ENCODE results near the gene HPD. TPM values are rescaled to one million over a fixed set of nuclear protein-coding genes. Genes with fewer than 3 reads are reported as not detected.

The HPD gene
- total and polyA plus RNA-seq, 2 of the 4 experiments (the other 2 are of a cell fraction): 0.15 to 0.18 TPM

GRCh38 chr12:121831571-121832245 lies 27.0 kb downstream of the HPD start:
- H2BK15ac ChIP-seq (ENCODE audit: low read depth, low read length): no peak overlapping the region
- no peak overlapping the region for H3K14ac ChIP-seq (replicated peaks; ENCODE audit: low read depth, low read length)
- H3K4me1 ChIP-seq (ENCODE audit: control insufficient read depth, insufficient read depth, low read length): no peaks in the 10 kb centered on the region
- no peak overlapping the region for H2AFZ ChIP-seq (replicated peaks; ENCODE audit: low read length, poor library complexity)
- H2BK5ac ChIP-seq (ENCODE audit: low read depth, low read length, poor library complexity, severe bottlenecking): no peak overlapping the region
- no peak overlapping the region for H3K9ac ChIP-seq (ENCODE audit: low read depth, low read length)
- no peak overlapping the region for H4K5ac ChIP-seq (ENCODE audit: low read depth, low read length)
- H4K20me1 ChIP-seq (ENCODE audit: insufficient read depth, low read length): peaks cover 6% of the 10 kb centered on the region; the same call in 1 of the 2 replicates
- dilution Hi-C loops (cut with HindIII; ENCODE audit: low sequenced_read_pairs, unreplicated experiment): no loop called here
- DNase-seq (no peak), ATAC-seq (ENCODE audit: low read depth) (no peak)
- no peak overlapping the region for H3K4ac ChIP-seq (ENCODE audit: low read depth, low read length)
- H4K8ac ChIP-seq (ENCODE audit: low read depth in 2 of 2, low read length in 2 of 2): no peak overlapping the region
- H3K9me1 ChIP-seq (ENCODE audit: insufficient read depth, low read length): no peaks in the 10 kb centered on the region
- H3K27me3 ChIP-seq (ENCODE audit: control insufficient read depth, insufficient read depth, low read length): no peaks in the 10 kb centered on the region
- no peak overlapping the region for H2AK9ac ChIP-seq (replicated peaks; ENCODE audit: low read depth, low read length, poor library complexity)
- TF ChIP-seq FOS (IDR thresholded peaks at IDR 0.05; ENCODE audit: low read depth, low read length) (no peak), RCOR1 (IDR thresholded peaks at IDR 0.05; ENCODE audit: insufficient replicate concordance, low read length) (no peak), POLR2A (IDR thresholded peaks at IDR 0.05; ENCODE audit: low read depth, low read length) (no peak), CEBPB (IDR thresholded peaks at IDR 0.05; ENCODE audit: low read depth, low read length) (no peak), MAFK (IDR thresholded peaks at IDR 0.05; ENCODE audit: low read depth, low read length) (no peak), MXI1 (IDR thresholded peaks at IDR 0.05; ENCODE audit: borderline replicate concordance, low read depth, low read length) (no peak), BHLHE40 (IDR thresholded peaks at IDR 0.05; ENCODE audit: low read depth, low read length) (no peak), NFE2L2 (IDR thresholded peaks at IDR 0.05; ENCODE audit: low read depth, low read length) (no peak), MAZ (IDR thresholded peaks at IDR 0.05; ENCODE audit: borderline replicate concordance, low read depth, low read length) (no peak), RAD21 (IDR thresholded peaks at IDR 0.05; ENCODE audit: low read length) (no peak), USF2 (IDR thresholded peaks at IDR 0.05; ENCODE audit: low read depth, low read length) (no peak), ELK1 (IDR thresholded peaks at IDR 0.05; ENCODE audit: borderline replicate concordance, low read depth, low read length) (no peak), CHD1 (IDR thresholded peaks at IDR 0.05; ENCODE audit: low read depth, low read length) (no peak), CTCF (conservative IDR thresholded peaks at IDR 0.05; ENCODE audit: low read depth, low read length) (no peak), SMC3 (IDR thresholded peaks at IDR 0.05; ENCODE audit: low read depth, low read length) (no peak), RFX5 (IDR thresholded peaks at IDR 0.05; ENCODE audit: low read depth, low read length) (no peak)
- H2AK5ac ChIP-seq (ENCODE audit: low read depth, low read length): no peak overlapping the region
- H3K27ac ChIP-seq (ENCODE audit: insufficient read depth, low read length): no peak overlapping the region
- intact Hi-C loops (cut with micrococcal nuclease): no loop called here
- in situ Hi-C loops (cut with MboI; ENCODE audit: low sequenced_read_pairs): no loop called here
- H3K36me3 ChIP-seq (ENCODE audit: control insufficient read depth, insufficient read depth, low read length): peaks cover 45% of the 10 kb centered on the region
- BruUV-seq (replicated peaks): no TSS peak
- 97% methylated on average over 5 of the region's 19 CpGs; no CpG with 5 or more reads in 1 of the 2 experiments for WGBS, 2 experiments (ENCODE audit: extremely low coverage in 2 of 2, insufficient read length in 1 of 2)
- no peak overlapping the region for H4K91ac ChIP-seq (ENCODE audit: insufficient read depth, low read depth, low read length)
- no peak overlapping the region for H3K4me2 ChIP-seq (ENCODE audit: low read depth, low read length)
- H3K4me3 ChIP-seq (ENCODE audit: insufficient read depth, low read depth, low read length): no peak overlapping the region
- no peak overlapping the region for H3K56ac ChIP-seq (ENCODE audit: extremely low read depth, insufficient read depth, low read length)
- POLR2A ChIA-PET (ENCODE audit: unreplicated experiment): interaction anchor here (0.5 kb wide), 1 partner anchor 1514 kb away, joined by 6 read pairs; no protein-coding TSS in a partner anchor
- no peak overlapping the region for H2BK120ac ChIP-seq (ENCODE audit: low read depth, low read length)
- H3K18ac ChIP-seq (ENCODE audit: low read depth, low read length): no peak overlapping the region
- no peak overlapping the region for H3K23ac ChIP-seq (ENCODE audit: low read depth, low read length)
- peaks cover 7 to 23% of the 10 kb centered on the region in 2 experiments for H3K79me1 ChIP-seq (ENCODE audit: low read depth in 1 of 2, low read length in 2 of 2)
- CTCF ChIA-PET: no interaction called here
- no peak overlapping the region for H2BK20ac ChIP-seq (ENCODE audit: low read depth, low read length)
- H3K9me3 ChIP-seq (ENCODE audit: control insufficient read depth, insufficient read depth, low read length): no peaks in the 10 kb centered on the region
